Progenitor cell of endocrine pancreas (in vitro differentiated cells): Measurements from ENCODE around the gene MRPL23. TPM values are rescaled to one million over a fixed set of nuclear protein-coding genes. Genes with fewer than 3 reads are reported as not detected.

Experiments used
- DNase-seq: peaks from one replicate; pipeline ENCODE4 v3.0.0; 2021; ENCODE audit warnings: low spot score; ENCODE audit not compliant: unreplicated experiment
- H3K27ac Mint-ChIP-seq: 2 replicates; pipeline ENCODE4 v1.8.0; 2021; ENCODE audit warnings: mild to moderate bottlenecking, moderate library complexity, mixed read lengths
- H3K27me3 Mint-ChIP-seq: 2 replicates; pipeline ENCODE4 v1.8.0; 2021; ENCODE audit warnings: mixed read lengths
- H3K36me3 Mint-ChIP-seq: 2 replicates; pipeline ENCODE4 v1.8.0; 2022; ENCODE audit warnings: mixed read lengths; ENCODE audit not compliant: insufficient read depth
- H3K4me1 Mint-ChIP-seq: 2 replicates; pipeline ENCODE4 v1.8.0; 2021; ENCODE audit warnings: low read depth, mixed read lengths
- H3K4me3 Mint-ChIP-seq: 2 replicates; pipeline ENCODE4 v1.8.0; 2021; ENCODE audit warnings: low read depth, mild to moderate bottlenecking, moderate library complexity, mixed read lengths
- H3K9me3 Mint-ChIP-seq: 2 replicates; pipeline ENCODE4 v1.8.0; 2021; ENCODE audit warnings: low read depth, mixed read lengths
- CTCF ChIP-seq: fragments of 200-600 bp; sonication (generic); IDR thresholded peaks from one replicate; pipeline ENCODE4 v1.5.0; 2021; ENCODE audit warnings: antibody characterized with exemption, mild to moderate bottlenecking; ENCODE audit not compliant: unreplicated experiment
- total RNA-seq: library from RNA; stranded (reverse); gene quantifications from 2 replicates; pipeline ENCODE4 v1.2.1, GENCODE V29; 2021

Gene MRPL23
- total RNA-seq, 1 donor from 2014 or later = 38.1 TPM

- Mint-ChIP-seq H3K36me3 (no peaks in the 10 kb centered on the region), H3K4me3 (no peak overlapping the region), H3K27me3 (no peaks in the 10 kb centered on the region), H3K4me1 (no peaks in the 10 kb centered on the region), H3K9me3 (no peaks in the 10 kb centered on the region), H3K27ac (no peak overlapping the region)
- no peak for DNase-seq
- TF ChIP-seq CTCF = no peak
These were observed 22.6 kb downstream of the MRPL23 start for GRCh38 chr11:1969776-1970175.

- Mint-ChIP-seq H3K9me3 (no peaks in the 10 kb centered on the region), H3K36me3 (no peaks in the 10 kb centered on the region)
These were observed 23.8 kb downstream of the MRPL23 start for GRCh38 chr11:1970956-1971355.

GRCh38 chr11:1975185-1975584, 28.1 kb downstream of the MRPL23 start:
- TF ChIP-seq CTCF = no peak
- Mint-ChIP-seq H3K36me3 (no peaks in the 10 kb centered on the region), H3K9me3 (no peaks in the 10 kb centered on the region), H3K4me3 (no peak overlapping the region), H3K27ac (no peak overlapping the region), H3K27me3 (no peaks in the 10 kb centered on the region), H3K4me1 (no peaks in the 10 kb centered on the region)
- no peak for DNase-seq

More at GRCh38 chr11:1970956-1971355, 23.8 kb downstream of the MRPL23 start:
- TF ChIP-seq CTCF = no peak
- H3K27me3 Mint-ChIP-seq = no peaks in the 10 kb centered on the region
- H3K4me1 Mint-ChIP-seq = no peaks in the 10 kb centered on the region
- no peak overlapping the region for H3K27ac Mint-ChIP-seq
- no peak overlapping the region for H3K4me3 Mint-ChIP-seq
- no peak for DNase-seq

GRCh38 chr11:1978720-1979473, 31.8 kb downstream of the MRPL23 start:
- no peaks in the 10 kb centered on the region for H3K27me3 Mint-ChIP-seq
- DNase-seq = no peak
- no peaks in the 10 kb centered on the region for H3K4me1 Mint-ChIP-seq
- H3K9me3 Mint-ChIP-seq = no peaks in the 10 kb centered on the region
- H3K27ac Mint-ChIP-seq = no peak overlapping the region
- no peak overlapping the region for H3K4me3 Mint-ChIP-seq
- TF ChIP-seq CTCF = no peak
- no peaks in the 10 kb centered on the region for H3K36me3 Mint-ChIP-seq

- no peaks in the 10 kb centered on the region for H3K36me3 Mint-ChIP-seq
- no peaks in the 10 kb centered on the region for H3K9me3 Mint-ChIP-seq
- no peaks in the 10 kb centered on the region for H3K27me3 Mint-ChIP-seq
- no peak overlapping the region for H3K4me3 Mint-ChIP-seq
- no peaks in the 10 kb centered on the region for H3K4me1 Mint-ChIP-seq
- H3K27ac Mint-ChIP-seq = no peak overlapping the region
- TF ChIP-seq CTCF = no peak
- DNase-seq = no peak
These were observed 32.5 kb downstream of the MRPL23 start for GRCh38 chr11:1979607-1980006.
